HG03520 (cell line): ENCODE data around the gene TACO1.
A peak's percentile ranks its signal among the peaks of the same experiment; 100 is the strongest.

Experiments used
- ATAC-seq: cut with Tn5 transposase; IDR thresholded peaks from one replicate; pipeline ENCODE4 v1.9.1; 2021; ENCODE audit warnings: mild to moderate bottlenecking, moderate library complexity; ENCODE audit not compliant: unreplicated experiment

Gene TACO1

DNA sequence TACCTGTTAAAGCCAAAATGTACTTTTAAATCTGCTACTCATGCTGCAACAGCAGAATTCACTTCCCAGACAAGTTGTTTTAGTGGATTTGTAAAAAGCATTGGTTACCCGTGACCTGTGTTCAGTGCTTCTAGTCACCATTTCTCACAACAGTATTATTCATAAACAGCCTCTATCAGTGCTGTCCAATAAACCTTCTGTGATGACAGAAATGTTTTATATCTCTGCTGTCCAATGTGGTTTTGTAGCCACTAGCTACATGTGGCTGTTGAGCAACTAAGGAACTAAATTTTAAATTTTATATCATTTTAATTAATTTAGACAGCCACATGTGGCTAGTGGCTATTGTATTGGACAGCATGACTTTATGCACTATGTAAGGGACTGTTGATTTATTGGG is 34.1 kb downstream of the TACO1 start:
- no peak for ATAC-seq

DNA sequence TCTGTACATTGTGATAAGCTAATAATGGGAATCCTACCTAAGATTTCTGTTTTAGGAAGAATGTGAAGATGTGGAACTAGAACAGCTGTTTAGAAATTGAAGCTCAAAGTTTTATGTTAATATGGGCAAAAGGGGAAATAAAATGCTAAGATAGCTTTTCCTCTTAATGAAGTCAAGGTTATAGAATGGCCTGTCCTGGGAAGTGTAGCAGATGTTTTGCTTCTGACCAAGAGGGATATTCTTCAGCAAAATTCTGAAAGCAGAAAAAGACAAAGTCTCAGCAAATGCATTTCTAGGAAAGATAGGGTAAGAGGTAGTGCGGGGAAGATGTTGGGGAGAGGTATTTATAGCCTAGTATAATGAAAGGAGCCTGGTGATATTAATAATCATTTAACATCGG is 34.6 kb downstream of the TACO1 start:
- ATAC-seq, result no peak

DNA sequence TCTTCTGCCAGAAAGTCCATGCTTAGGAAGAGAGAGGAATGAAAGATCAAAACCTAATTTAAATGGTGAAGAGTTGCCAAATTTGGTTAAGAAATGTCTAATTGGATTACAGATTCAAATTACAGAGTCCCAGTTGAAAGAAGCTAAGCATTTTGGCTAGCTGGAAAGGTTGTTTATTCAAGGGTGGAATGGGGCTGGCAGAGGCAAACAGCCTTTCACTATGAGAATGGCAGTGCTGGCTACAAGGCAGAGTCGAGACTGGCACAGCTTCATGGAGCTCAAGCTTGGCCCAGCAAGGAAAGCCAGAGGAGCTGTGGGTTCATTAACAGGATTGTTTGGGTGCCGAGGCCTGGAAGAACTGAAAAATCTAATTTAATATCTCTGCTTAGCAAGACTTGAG is 35.1 kb downstream of the TACO1 start:
- ATAC-seq, result no peak

DNA sequence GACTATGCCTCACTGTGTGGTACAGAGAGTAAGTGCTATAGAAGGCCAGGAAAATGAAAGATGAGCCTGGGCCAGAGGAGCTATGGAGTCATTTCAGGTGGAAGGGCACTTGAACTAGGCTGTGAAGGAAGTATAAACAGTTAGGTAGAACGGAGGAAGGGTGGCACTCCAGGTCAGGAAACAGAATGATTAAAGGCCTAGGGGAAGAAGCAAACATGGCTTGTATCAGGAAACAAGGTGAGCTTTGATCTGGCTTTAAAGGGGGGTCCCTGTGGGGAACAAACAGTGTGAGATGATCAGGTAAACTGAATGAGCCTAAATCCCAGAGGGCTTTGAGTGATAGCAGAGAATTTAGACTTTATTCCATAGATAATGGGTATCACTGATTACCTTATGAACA is 38.4 kb downstream of the TACO1 start:
- ATAC-seq, result no peak

DNA sequence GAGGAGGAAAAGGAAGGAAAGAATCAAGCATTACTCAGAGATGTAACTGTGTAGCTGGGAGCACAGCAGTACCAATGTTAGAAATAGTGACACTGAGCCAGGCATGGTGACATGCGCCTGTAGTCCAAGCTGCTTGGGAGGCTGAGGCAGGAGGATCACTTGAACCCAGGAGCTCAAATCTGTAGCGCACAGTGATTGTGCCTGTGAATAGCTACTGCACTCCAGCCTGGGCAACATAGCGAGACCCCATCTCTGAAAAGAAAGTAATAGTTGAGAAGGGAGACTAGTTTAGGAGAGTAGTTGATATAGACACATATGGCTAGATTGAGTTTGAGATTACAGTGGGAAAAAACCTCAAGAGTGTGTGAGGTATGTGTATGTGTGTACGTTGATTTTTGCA is 39.3 kb downstream of the TACO1 start:
- no peak for ATAC-seq

DNA sequence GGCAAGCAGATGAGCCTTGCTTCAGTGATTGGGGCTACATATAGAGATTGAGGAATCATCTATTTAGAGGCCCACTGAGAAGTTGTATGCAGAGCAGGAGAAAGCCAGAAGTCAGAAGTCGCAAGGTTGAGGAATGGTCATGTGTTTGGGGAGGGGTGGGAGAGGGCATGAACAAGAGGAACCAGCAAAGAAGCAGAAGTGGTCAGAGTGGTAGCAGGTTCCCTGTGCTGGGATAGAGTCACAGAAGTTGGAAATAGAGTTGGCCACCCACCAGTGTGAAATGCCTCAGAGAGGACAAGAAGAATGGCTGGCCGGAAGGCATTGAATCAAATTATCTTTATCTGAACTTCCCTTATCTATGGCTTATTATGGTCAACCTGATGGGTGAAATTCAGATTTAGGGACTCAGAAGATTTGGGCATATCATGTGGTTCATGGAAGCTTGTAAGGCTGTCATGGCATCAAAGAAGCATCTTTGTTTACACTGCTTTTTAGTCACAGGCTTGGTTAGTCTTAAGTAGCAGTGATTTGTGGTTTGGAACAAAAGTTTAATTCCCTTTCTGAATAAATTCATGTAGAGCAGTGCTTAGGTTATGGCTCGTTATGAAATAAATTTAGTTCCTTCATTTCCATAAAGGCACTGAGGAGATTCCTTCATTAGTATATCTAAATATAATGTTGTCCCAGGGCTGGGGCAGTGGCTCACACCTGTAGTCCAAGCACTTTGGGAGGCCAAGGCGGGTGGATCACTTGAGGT is 41.2 kb downstream of the TACO1 start:
- no peak for ATAC-seq

DNA sequence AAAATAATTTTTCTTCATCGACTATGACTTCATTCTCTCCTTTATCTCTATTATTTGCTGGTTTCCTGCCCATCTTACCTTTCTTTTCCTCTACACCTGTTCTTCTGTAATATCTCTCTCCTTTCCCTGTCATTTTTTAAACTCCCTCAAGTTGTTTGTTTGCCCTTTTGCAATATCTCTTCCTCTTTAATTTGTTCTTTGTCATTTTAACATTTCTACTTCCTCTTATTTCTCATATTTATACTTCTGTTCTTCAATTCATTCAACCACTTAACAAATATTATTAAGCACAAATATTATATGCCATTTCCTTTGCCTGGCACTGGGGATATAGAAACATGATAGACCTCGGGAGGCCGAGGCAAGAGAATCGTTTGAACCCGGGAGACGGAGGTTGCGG is 44.2 kb downstream of the TACO1 start:
- no peak for ATAC-seq

DNA sequence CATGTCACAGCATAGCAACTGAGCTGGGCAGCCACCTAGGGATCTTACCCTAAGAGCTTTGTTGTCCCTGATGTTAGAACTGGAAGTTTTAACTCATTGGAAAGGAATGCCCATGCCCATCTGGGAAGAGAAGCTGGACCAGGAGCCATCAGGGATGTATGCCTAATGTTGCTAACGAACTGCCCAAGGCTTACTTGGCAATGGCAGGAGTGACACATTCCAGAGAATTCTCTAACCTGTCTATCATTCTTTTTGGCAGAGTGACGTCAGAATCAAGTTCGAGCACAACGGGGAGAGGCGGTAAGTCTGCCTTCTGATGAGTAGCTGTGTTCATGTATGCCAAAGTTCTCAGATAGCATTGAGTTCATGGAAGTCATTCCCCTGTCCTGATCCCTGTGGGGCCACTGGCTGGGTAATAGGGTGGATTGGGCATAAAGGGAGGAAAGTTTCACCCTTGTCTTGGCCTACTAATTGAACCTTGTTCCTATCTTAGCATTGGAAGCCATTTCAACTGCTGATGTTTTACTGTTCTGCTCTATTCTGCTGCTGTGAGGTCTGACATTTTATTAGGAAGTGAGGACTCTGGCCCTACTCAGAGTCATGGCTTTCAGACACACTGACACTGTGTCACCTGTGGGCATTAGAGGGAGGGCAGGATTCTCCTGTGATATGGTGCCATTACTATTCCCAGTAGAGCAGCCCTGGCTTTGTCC is 45.2 kb downstream of the TACO1 start:
- peak; percentile 37 for ATAC-seq

DNA sequence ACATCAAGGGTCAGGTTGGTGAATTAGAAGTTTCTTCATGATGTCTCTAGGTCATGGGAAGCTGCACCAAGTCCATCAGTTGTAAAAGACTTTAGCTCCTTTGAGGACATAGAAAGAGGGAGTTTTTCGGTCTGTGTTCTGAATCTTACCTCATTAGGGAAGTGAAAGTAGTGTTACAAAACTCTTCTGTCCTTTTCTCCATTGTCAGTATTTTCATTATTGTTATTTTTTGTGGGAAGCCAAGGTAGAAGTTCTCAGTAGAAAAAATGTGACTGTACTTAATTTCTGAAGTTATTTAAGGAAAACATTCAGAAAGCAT is 45.8 kb downstream of the TACO1 start:
- ATAC-seq, result peak; percentile 68

DNA sequence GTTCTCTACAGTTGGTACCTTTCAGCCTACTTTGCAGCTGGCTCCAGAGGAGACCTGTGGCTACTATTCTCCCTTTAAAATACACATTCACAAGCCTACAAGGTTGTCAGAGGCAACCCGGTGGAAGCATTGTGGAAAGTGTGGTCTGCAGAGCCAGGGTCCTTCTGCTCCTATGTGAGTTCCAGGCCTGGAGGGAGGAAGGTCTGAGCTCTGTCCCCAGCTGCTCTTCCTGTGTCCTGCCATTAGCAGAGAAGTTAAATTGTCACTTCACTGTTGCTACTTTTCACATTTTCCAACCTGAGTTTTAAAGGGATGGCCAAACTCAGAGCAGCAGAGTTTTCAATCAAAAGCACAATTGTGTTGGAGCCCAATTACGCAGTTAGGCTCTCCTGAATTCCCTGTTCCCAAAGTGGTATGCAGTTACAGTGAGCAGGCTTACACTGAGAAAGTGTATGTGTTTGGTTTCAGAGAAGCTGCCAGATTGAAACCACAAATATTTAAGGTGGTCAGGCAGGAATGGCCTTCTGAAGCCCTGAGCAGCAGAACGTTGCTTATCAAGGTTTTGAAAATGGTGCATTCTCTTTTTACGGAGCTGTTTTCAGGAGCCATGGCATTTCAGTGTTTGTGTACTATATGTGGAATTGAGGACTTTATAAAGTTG is 46.5 kb downstream of the TACO1 start:
- ATAC-seq, result no peak

DNA sequence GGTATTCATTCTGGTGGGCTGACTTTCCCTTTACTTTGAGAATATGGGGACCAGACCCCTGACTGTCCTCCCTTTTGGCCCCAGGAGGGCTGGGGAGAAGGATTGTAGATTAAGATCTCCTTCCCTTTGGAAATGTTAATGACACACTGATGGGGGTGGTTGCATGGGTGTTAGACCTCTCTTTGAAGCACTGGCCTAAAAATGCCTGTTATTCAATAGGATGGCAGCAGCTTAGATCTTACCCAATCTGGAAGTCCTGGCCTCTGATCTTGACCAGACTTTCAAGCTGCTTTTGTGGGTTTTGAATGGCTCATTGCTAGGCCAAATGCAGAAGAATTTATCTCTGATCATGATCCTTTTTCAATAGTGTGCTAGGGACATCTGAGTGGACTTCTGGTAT is 47.2 kb downstream of the TACO1 start:
- ATAC-seq, result no peak

DNA sequence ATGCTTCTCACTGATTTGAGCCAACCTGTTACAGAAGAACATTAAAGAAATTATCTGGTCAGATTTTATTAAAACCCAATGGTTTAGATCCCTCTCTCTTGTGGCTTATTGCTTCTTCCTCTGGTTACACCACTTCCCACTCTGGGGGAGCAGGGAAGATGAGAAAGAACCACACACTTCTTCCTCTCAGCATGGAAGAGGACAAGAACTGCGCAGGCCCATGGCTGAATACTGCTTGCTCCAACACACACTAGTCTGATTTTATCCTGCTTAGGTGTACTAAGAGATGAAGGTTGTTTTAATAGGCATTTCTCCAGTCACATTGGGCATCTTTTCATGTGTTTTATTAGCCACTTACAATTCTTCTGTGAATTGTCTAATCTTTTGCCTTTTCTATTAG is 49.1 kb downstream of the TACO1 start:
- no peak for ATAC-seq

DNA sequence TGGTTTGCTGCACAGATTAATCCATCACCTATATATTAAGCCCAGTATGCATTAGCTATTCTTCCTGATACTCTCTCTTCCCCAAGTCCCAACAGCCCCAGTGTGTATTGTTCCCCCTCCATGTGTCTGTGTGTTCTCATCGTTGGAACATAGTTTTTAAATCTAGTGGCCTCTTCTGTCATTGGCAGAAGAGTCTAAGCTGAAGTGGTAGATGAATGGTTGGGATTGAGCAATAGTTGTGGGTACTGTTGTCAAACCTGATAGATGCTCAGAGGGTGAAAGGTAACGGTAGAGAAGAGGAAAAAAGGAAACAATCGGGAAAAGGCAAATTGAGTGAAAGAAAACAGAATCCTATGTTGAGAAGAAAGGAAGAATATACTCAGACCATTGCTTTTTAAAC is 51.4 kb downstream of the TACO1 start:
- ATAC-seq, result no peak

DNA sequence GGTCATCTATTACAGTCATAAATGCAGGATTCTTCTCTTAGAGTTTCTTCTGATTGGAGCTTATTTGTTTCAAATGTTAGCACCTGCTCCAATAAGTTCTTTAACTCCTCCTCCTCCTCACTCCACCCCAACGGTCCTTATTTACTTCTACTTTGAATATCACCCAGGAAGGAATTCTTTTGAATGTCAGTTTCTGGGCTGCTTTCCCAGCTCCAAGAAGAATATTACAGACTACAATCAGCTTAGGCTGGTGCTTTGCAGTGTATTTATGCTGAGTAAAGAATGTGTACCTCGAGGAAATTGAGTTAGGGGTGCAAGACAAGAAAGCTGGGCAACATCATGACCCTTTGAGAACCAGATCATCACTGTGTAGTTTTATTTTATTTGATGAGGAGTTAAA is 52.4 kb downstream of the TACO1 start:
- ATAC-seq, result no peak

DNA sequence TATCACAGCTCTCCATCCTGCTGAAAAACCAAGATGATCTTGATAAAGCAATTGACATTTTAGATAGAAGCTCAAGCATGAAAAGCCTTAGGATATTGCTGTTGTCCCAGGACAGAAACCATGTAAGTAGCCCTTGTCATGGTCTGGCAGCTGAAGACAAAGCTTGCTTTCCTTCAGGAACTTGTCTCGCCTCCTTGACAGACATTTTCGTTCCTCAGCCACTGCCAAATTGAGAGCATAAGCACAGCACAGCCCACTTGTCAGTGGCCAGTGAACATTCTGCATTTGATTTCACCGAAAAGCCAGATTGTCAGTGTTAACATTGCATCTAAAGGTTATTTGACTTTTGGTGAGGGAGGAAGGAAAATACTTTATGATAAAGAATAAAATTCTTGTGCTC is 57.1 kb downstream of the TACO1 start:
- no peak for ATAC-seq
